Stimulated activated effector memory CD8-positive, alpha-beta T cell treated with anti-CD3 and anti-CD28 coated beads, Interleukin-12 subunit alpha, Interleukin-12 subunit beta, amount 100 ng/mL, for 72 hours (primary cell): ENCODE results near the gene LIN28A.
"Not testable (repeated sequence)": the region's sequence is repeated elsewhere in the genome, so short reads cannot be mapped to it uniquely, and the experiment has no call there.

Experiments
- ATAC-seq: fragments of 150-1000 bp; cut with Tn5 transposase; 2 replicates; pipeline ENCODE4 v1.10.0; 2021
- DNase-seq, 2 donors: peaks; one replicate each; pipeline ENCODE4 v3.0.0; 2021 to 2022; ENCODE audit warnings: low spot score in 2 of 2
- H3K27ac Mint-ChIP-seq: one replicate; pipeline ENCODE4 v1.8.0; 2022; ENCODE audit warnings: mild to moderate bottlenecking, mixed read lengths
- H3K36me3 Mint-ChIP-seq: one replicate; pipeline ENCODE4 v1.8.0; 2022; ENCODE audit warnings: mild to moderate bottlenecking, mixed read lengths
- H3K4me1 Mint-ChIP-seq: one replicate; pipeline ENCODE4 v1.8.0; 2022; ENCODE audit warnings: mixed read lengths
- H3K4me3 Mint-ChIP-seq: one replicate; pipeline ENCODE4 v1.8.0; 2022; ENCODE audit warnings: mild to moderate bottlenecking, mixed read lengths
- H3K9me3 Mint-ChIP-seq: one replicate; pipeline ENCODE4 v1.8.0; 2022; ENCODE audit warnings: mixed read lengths

Gene LIN28A

DNA sequence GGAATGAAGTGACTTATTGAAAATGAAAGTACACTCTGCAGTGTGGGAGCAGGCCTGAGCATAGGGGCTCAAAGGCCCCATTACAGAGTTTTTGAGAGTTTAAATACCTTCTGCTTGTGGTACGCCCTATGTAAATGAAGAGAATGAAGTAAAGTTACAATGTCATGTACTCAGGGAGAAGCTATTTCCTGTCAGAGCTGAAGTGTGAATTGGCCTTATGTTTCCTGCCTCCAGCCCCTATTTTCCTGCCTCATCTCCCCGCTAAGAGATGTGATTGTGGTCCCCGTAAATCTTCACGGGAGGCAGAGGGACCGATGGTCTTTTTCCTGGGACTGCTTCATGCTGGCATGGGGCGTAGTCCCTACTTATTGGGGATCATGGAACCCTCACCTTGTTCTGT is 35.5 kb upstream of the LIN28A start:
- ATAC-seq = no peak
- no peak overlapping the region for H3K27ac Mint-ChIP-seq
- peaks cover 19% of the 10 kb centered on the region for H3K36me3 Mint-ChIP-seq
- H3K9me3 Mint-ChIP-seq = no peaks in the 10 kb centered on the region
- H3K4me1 Mint-ChIP-seq = peaks cover 82% of the 10 kb centered on the region
- DNase-seq = no peak
- peak overlapping the region; percentile 48 for H3K4me3 Mint-ChIP-seq

DNA sequence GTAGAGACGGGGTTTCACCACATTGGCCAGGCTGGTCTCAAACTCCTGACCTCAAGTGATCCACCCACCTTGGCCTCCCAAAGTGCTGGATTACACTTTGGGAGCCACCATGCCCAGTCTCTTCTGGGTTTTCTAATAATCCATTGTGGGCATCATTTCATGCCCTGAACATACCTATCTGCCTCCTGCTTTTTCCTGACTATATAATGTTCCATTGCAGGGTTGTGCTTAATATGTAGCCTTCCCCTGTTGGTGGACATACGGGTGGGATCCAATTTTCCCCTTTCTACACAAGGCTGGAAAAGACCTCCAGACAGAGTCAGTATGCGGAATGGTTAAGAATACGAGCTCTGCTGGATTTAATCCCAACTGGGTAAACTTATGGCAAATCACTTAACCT is 34.6 kb upstream of the LIN28A start:
- Mint-ChIP-seq H3K27ac (no peak overlapping the region), H3K36me3 (peaks cover 19% of the 10 kb centered on the region), H3K4me1 (peaks cover 73% of the 10 kb centered on the region), H3K4me3 (no peak overlapping the region), H3K9me3 (no peaks in the 10 kb centered on the region)
- DNase-seq (no peak), ATAC-seq (no peak)

GRCh38 chr1:26378088-26378878 is 32.3 kb upstream of the LIN28A start:
- ATAC-seq = peak; percentile 99
- DNase-seq = peak; percentile 58 to 84
- Mint-ChIP-seq H3K27ac (peak overlapping the region; percentile 35), H3K4me3 (peak overlapping the region; percentile 54), H3K9me3 (no peaks in the 10 kb centered on the region), H3K4me1 (peaks cover 58% of the 10 kb centered on the region), H3K36me3 (peaks cover 13% of the 10 kb centered on the region)

DNA sequence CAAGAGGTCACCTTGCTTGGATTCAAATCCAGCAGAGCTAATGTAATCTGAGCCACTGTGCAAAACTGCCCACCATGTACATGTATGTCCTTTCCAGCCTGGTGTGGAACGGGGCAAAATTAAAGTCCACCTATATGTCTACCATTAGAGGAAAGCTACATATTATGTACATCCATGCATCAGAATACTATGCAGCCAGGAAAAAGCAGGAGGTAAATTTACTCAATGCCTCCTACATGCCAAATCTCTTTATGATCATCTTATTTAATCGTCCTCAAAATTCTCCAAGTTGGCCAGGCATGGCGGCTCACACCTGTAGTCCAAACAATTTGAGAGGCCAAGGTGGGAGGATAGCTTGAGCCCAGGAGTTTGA is 31.8 kb upstream of the LIN28A start:
- H3K9me3 Mint-ChIP-seq = no peaks in the 10 kb centered on the region
- DNase-seq = no peak
- peak overlapping the region; percentile 54 for H3K4me3 Mint-ChIP-seq
- H3K4me1 Mint-ChIP-seq = peaks cover 53% of the 10 kb centered on the region
- ATAC-seq = no peak
- H3K27ac Mint-ChIP-seq = no peak overlapping the region
- peaks cover 11% of the 10 kb centered on the region for H3K36me3 Mint-ChIP-seq

DNA sequence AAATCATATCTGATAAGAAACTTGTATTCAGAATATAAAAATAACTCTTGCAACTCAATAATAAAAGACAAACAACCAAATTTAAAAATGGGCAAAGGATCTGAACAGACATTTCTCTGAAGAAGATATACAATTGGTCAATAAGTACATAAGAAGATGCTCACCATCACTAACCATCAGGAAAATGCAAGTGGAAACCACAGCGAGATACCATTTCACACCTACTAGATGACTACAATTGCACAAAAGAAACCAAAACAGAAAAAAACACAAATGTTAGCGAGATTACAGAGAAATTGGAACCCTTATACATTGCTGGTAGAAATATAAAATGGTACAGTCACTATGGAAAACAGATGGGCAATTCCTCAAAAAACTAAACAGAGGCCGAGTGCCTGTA is 26.5 kb upstream of the LIN28A start:
- H3K36me3 Mint-ChIP-seq = no peaks in the 10 kb centered on the region
- H3K27ac Mint-ChIP-seq = no peak overlapping the region
- H3K4me3 Mint-ChIP-seq = peak overlapping the region; percentile 27
- no peaks in the 10 kb centered on the region for H3K9me3 Mint-ChIP-seq
- no peak for DNase-seq
- ATAC-seq = peak; percentile 72
- peaks cover 39% of the 10 kb centered on the region for H3K4me1 Mint-ChIP-seq

- H3K4me3 Mint-ChIP-seq, H3K27ac Mint-ChIP-seq, ATAC-seq, H3K36me3 Mint-ChIP-seq, DNase-seq, H3K9me3 Mint-ChIP-seq: not testable (repeated sequence)
- peaks cover 48% of the 10 kb centered on the region for H3K4me1 Mint-ChIP-seq
Observed at GRCh38 chr1:26385063-26385462, 25.6 kb upstream of the LIN28A start.

DNA sequence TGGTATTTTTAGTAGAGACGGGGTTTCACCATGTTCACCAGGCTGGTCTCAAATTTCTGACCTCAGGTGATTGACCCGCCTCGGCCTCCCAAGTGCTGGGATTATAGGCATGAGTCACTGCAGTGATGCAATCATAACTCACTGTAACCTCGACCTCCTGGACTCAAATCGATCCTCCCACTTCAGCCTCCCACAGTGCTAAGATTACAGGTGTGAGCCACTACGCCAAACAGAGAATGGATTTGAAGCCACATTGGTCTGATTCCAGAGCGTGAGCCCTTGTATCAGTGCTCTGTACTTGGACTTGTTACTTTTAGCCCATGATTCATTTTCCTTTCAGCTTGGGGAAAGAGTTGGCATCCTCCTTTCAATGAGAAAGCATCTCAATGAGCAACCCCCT is 23.2 kb upstream of the LIN28A start:
- Mint-ChIP-seq H3K4me1 (peaks cover 56% of the 10 kb centered on the region), H3K4me3 (no peak overlapping the region), H3K36me3 (no peaks in the 10 kb centered on the region), H3K9me3 (no peaks in the 10 kb centered on the region), H3K27ac (no peak overlapping the region)
- DNase-seq = no peak
- ATAC-seq = peak; percentile 44

DNA sequence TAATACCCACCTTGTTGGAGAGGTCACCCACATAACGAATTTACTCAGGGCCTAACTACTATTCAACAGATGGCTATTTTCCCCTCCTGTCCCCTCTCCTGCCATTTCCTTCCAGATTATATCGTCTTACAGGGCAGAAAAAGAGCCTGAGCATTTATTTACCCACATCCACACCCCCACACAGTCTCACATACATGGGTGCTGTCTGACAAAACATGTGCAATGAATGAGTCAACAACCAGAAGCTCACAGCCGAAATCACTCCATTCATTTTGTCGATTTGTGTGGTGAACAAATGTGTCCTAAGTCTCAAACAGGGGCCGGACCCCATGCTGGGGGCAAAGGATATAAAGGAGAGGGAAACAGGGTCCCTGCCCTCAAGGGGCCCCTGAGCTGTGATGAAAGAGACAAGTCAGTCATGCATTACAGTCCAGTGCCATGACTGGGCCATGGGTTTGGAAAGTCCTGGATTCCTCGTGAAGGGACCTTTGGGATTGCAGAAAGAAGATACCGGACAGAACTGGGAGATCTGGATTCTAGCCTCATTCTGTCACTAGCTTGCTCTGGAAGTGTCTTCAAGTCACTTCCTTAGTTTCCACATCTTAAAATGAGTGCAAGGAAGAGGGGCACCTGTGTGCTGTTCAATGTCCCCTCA is 21.7 kb upstream of the LIN28A start:
- Mint-ChIP-seq H3K36me3 (no peaks in the 10 kb centered on the region), H3K9me3 (no peaks in the 10 kb centered on the region), H3K4me3 (no peak overlapping the region), H3K4me1 (peaks cover 55% of the 10 kb centered on the region), H3K27ac (no peak overlapping the region)
- ATAC-seq (peak; percentile 83), DNase-seq (no peak)

DNA sequence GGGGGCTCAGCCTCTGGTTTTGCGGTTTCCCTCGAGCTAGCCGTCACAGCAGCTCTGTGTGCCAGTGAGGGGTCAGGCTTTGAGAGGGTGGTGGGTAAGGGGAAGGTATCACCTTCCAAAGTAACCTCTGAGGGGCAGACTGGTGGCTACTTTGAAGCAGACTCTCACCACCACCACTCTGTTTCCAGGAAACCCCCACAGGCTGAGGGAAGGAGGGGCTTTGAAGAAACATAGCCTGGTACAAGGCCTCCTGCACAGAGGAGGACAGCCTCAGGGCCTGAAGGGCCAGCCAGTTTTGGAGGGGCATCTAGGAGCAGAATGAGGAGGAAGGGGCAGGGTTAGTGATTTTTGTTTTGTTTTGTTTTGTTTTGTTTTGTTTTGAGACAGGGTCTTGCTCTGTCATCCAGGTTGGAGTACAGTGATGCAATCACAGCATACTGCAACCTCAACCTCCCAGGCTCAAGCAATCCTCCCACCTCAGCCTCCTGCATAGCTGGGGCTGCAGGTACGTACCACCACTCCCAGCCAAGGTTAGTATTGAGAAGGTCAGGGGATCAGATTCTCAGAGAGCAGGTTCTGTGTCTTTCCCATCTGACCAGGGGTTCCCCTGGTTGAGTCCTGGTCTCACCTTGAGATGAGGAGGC is 20.9 kb upstream of the LIN28A start:
- Mint-ChIP-seq H3K9me3 (no peaks in the 10 kb centered on the region), H3K4me3 (no peak overlapping the region), H3K36me3 (no peaks in the 10 kb centered on the region), H3K27ac (no peak overlapping the region), H3K4me1 (peaks cover 47% of the 10 kb centered on the region)
- DNase-seq = no peak
- ATAC-seq = no peak

- H3K4me1 Mint-ChIP-seq = peaks cover 40% of the 10 kb centered on the region
- H3K4me3 Mint-ChIP-seq = no peak overlapping the region
- no peak for DNase-seq
- H3K27ac Mint-ChIP-seq = peak overlapping the region; percentile 55
- H3K36me3 Mint-ChIP-seq = no peaks in the 10 kb centered on the region
- no peaks in the 10 kb centered on the region for H3K9me3 Mint-ChIP-seq
- ATAC-seq = peak; percentile 70
Observed at GRCh38 chr1:26391450-26391849, 19.2 kb upstream of the LIN28A start.

GRCh38 chr1:26395754-26396153 is 14.9 kb upstream of the LIN28A start:
- Mint-ChIP-seq H3K4me1 (peaks cover 13% of the 10 kb centered on the region), H3K9me3 (no peaks in the 10 kb centered on the region), H3K27ac (no peak overlapping the region), H3K4me3 (no peak overlapping the region), H3K36me3 (no peaks in the 10 kb centered on the region)
- DNase-seq = no peak
- ATAC-seq = no peak

- Mint-ChIP-seq H3K27ac (no peak overlapping the region), H3K9me3 (no peaks in the 10 kb centered on the region), H3K4me3 (no peak overlapping the region), H3K4me1 (peaks cover 5% of the 10 kb centered on the region), H3K36me3 (no peaks in the 10 kb centered on the region)
- DNase-seq (no peak), ATAC-seq (no peak)
Observed at GRCh38 chr1:26399034-26399433, 11.6 kb upstream of the LIN28A start.

DNA sequence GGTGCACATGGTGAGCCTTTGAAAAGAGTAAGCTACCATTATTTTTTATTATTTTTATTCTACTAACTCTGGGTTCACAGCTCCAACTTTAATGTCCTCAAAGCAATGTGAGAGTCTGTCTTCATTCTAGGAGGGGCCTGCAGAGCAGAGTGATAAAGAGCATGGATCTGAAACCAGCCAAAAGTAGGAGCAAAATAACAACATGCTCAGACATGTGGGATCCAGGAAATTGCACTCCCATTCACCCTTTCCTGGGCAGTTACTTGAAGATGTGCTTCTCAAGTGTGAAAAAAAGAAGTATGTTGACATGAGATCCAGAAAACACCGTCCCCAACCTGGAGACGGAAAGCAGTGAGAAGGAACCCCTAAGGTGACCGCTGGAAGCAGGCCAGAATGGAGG is 8.7 kb upstream of the LIN28A start:
- no peak overlapping the region for H3K4me3 Mint-ChIP-seq
- no peak overlapping the region for H3K27ac Mint-ChIP-seq
- H3K4me1 Mint-ChIP-seq = no peaks in the 10 kb centered on the region
- DNase-seq (no peak), ATAC-seq (no peak)
- H3K9me3 Mint-ChIP-seq = no peaks in the 10 kb centered on the region
- H3K36me3 Mint-ChIP-seq = no peaks in the 10 kb centered on the region

DNA sequence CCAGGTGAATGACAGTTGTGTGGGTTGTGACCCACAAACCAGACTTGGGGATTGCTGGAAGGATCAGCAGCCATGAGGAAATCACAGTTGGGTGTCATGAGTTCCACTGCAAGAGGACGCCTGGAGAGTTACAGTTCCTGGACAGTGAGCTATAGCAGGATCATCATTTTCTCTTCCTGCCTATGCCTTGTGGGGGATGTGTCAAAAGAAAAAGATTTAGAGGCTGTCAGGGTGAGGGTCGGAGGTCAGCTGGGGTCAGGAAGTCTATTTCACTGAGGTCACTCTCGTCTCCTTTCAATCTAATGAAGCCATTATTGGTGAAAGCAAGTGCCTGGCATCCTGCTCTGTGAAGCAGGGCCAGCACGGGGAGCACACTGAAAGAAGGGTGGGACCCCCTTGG is 7.0 kb upstream of the LIN28A start:
- Mint-ChIP-seq H3K4me3 (no peak overlapping the region), H3K27ac (no peak overlapping the region), H3K9me3 (no peaks in the 10 kb centered on the region), H3K36me3 (no peaks in the 10 kb centered on the region), H3K4me1 (peaks cover 3% of the 10 kb centered on the region)
- DNase-seq = no peak
- ATAC-seq = no peak

DNA sequence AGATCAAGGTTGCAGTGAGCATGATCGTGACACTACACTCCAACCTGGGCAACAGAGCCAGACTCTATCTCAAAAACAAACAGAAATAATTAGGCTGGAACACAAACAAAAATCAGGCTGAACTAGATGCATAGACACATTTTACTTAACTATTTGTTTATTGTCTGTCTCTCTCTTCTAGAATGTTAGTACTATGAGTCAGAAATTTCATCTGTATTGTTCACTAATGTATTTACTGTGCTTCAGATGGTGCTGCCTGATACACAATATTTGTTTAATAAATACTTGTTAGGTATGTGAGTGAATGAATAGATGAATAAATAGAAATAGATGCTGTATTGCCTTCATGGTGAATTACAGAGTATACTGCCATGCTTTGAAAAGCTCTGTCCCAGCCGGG is 6.0 kb upstream of the LIN28A start:
- Mint-ChIP-seq H3K4me3 (no peak overlapping the region), H3K27ac (no peak overlapping the region), H3K36me3 (no peaks in the 10 kb centered on the region), H3K9me3 (no peaks in the 10 kb centered on the region), H3K4me1 (peaks cover 13% of the 10 kb centered on the region)
- ATAC-seq (no peak), DNase-seq (no peak)
